LNCAP (cell line): ENCODE results near the gene INTS3.

ENCODE experiments used
- TF ChIP-seq, protein P1 (sequence below): fragments of 450-650 bp; IDR thresholded peaks from 2 replicates; pipeline ENCODE4 v1.5.1; 2017; ENCODE audit warnings: mild to moderate bottlenecking

Gene INTS3, protein sequence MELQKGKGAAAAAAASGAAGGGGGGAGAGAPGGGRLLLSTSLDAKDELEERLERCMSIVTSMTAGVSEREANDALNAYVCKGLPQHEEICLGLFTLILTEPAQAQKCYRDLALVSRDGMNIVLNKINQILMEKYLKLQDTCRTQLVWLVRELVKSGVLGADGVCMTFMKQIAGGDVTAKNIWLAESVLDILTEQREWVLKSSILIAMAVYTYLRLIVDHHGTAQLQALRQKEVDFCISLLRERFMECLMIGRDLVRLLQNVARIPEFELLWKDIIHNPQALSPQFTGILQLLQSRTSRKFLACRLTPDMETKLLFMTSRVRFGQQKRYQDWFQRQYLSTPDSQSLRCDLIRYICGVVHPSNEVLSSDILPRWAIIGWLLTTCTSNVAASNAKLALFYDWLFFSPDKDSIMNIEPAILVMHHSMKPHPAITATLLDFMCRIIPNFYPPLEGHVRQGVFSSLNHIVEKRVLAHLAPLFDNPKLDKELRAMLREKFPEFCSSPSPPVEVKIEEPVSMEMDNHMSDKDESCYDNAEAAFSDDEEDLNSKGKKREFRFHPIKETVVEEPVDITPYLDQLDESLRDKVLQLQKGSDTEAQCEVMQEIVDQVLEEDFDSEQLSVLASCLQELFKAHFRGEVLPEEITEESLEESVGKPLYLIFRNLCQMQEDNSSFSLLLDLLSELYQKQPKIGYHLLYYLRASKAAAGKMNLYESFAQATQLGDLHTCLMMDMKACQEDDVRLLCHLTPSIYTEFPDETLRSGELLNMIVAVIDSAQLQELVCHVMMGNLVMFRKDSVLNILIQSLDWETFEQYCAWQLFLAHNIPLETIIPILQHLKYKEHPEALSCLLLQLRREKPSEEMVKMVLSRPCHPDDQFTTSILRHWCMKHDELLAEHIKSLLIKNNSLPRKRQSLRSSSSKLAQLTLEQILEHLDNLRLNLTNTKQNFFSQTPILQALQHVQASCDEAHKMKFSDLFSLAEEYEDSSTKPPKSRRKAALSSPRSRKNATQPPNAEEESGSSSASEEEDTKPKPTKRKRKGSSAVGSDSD

DNA sequence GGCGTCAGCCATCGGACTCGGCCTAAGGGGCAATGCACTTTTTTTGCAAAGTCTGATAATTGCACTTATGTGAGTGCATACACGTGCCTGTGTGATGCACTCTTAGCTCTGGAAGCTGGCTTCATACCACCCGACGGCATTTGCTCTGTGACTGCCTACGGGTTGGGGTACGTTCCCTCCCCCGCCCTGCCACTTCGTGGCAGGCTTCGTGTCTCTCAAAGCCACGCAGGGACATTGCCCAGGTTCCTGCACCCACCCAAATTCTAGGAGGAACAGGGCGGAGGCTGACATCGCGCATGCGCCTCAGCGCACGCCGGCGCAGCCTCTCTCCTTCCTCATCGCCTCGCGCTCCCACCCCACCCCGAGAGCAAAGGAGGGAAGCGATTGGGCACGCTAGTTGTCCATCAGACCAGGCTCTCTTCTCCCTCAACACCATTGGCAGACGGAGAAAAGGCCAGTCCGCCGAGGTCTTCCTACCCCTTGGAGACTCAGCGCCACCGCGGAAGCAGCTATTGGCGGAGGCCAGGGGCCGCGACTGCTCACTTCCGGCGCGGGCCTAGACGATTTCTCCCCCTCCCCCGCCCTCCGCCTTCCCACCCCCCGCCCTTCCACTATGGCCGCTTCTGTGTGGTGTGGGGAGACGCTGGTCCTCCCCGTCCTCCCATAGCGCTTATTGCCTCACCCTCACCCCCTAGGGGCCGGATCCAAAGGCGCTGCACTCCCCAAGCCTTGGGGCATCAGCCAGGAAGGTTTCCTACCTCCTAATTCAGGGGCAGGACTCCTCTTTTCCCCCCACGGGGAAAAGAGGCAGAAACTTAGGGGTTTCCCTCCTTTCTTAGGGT, at the start of gene INTS3:
TSS of gene INTS3 (plus strand) at position 588 of the 842 bp plus-strand sequence. CDS start 585 bp downstream, outside the sequence.
- TF ChIP-seq, protein P1, sequence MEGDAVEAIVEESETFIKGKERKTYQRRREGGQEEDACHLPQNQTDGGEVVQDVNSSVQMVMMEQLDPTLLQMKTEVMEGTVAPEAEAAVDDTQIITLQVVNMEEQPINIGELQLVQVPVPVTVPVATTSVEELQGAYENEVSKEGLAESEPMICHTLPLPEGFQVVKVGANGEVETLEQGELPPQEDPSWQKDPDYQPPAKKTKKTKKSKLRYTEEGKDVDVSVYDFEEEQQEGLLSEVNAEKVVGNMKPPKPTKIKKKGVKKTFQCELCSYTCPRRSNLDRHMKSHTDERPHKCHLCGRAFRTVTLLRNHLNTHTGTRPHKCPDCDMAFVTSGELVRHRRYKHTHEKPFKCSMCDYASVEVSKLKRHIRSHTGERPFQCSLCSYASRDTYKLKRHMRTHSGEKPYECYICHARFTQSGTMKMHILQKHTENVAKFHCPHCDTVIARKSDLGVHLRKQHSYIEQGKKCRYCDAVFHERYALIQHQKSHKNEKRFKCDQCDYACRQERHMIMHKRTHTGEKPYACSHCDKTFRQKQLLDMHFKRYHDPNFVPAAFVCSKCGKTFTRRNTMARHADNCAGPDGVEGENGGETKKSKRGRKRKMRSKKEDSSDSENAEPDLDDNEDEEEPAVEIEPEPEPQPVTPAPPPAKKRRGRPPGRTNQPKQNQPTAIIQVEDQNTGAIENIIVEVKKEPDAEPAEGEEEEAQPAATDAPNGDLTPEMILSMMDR, result no peak

DNA sequence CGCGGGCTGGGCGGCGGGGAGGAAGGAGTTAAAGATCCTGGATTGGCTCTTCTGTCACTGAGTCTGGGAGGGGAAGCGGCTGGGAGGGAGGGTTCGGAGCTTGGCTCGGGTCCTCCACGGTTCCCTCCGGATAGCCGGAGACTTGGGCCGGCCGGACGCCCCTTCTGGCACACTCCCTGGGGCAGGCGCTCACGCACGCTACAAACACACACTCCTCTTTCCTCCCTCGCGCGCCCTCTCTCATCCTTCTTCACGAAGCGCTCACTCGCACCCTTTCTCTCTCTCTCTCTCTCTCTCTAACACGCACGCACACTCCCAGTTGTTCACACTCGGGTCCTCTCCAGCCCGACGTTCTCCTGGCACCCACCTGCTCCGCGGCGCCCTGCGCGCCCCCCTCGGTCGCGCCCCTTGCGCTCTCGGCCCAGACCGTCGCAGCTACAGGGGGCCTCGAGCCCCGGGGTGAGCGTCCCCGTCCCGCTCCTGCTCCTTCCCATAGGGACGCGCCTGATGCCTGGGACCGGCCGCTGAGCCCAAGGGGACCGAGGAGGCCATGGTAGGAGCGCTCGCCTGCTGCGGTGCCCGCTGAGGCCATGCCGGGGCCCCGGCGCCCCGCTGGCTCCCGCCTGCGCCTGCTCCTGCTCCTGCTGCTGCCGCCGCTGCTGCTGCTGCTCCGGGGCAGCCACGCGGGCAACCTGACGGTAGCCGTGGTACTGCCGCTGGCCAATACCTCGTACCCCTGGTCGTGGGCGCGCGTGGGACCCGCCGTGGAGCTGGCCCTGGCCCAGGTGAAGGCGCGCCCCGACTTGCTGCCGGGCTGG, 49.1 kb upstream of the INTS3 start, which contains the start of gene NPR1:
TSS of gene NPR1 (plus strand) at position 170 of the 818 bp plus-strand sequence. CDS start at position 591, 421 bp downstream.
- TF ChIP-seq, protein P1, result no peak

DNA sequence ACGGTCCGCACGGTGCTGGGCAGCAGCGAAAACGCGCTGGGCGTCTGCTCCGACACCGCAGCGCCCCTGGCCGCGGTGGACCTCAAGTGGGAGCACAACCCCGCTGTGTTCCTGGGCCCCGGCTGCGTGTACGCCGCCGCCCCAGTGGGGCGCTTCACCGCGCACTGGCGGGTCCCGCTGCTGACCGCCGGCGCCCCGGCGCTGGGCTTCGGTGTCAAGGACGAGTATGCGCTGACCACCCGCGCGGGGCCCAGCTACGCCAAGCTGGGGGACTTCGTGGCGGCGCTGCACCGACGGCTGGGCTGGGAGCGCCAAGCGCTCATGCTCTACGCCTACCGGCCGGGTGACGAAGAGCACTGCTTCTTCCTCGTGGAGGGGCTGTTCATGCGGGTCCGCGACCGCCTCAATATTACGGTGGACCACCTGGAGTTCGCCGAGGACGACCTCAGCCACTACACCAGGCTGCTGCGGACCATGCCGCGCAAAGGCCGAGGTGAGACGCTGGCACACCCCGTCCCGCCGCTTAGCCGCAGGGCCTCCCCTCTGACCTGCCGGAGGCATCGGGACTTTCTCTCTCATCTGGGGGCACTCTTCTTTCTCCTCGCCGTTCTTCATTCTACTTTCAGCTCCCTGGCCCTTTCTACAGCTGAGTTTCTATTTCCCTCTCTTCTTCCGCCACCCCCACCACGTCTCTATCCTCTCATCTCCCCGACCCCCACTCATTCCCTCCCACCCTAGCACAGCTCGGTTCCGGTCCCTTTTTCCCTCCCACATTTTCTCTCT, 48.3 kb upstream of the INTS3 start:
- TF ChIP-seq, protein P1, result no peak

DNA sequence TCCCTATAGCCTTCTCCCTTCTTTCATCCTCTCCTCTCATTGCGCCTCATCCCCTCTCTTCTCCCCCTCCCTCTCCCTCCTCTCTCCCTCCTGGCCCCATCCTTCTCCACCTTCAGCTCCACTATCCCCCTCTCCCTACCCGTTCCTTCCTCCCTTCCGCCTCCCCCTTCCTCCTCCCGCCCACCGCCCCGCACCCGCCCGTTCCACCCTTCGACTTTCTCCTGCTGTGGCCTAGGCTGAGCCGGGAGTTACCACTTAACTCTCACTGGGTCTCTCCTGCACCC, 47.8 kb upstream of the INTS3 start:
- TF ChIP-seq, protein P1, result no peak

DNA sequence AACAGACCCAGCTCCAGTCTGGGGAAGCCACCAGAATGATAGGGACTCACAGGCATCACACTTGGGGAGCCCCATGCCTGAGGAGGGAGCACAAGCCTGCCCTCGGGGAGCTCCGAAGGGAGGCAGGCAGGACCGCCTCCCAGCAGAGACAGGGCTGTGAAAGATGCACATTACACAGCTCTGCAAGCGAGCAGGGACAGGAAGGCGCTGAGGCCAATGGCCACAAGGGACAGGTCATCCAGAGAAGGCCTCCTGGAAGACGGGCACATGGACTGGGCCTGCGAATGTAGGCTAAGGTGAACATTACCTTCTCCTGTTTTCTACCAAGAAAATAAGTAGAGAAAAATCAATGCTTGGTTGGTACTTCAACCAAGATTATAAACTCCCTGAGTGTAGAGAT, 45.1 kb upstream of the INTS3 start:
- TF ChIP-seq, protein P1, result no peak

DNA sequence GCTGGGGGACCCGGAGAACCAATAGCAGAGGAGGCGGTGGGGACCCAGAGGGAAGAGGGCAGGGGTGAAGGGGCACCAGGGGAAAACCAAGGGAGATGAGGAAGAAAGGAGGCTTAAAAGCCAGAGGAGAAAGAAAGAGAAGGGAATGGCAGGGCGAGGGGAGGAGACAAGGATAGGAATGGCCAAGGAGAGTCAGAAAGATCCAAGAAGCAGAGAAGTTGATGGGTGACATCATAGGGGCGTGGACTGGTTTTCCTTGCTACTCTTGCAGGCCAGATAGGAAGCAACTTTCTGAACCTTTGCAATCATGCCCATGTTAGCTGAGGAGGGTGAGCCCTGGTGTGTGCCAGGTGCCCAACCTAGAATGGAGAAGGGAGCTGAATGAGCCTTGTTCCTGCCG, 44.0 kb upstream of the INTS3 start:
- TF ChIP-seq, protein P1, result no peak
